22Rv1 (cell line): ENCODE results near the gene PRKCB.
"Not testable (repeated sequence)": the region's sequence is repeated elsewhere in the genome, so short reads cannot be mapped to it uniquely, and the experiment has no call there.

ENCODE experiments used
- CTCF ChIP-seq: fragments of 450-650 bp; IDR thresholded peaks from 2 replicates; pipeline ENCODE4 v1.5.1; 2017; ENCODE audit warnings: mild to moderate bottlenecking
- ZFX ChIP-seq: fragments of 450-650 bp; IDR thresholded peaks from 2 replicates; pipeline ENCODE4 v1.6.1; 2017; ENCODE audit warnings: antibody characterized with exemption, borderline replicate concordance

- not testable (repeated sequence) for TF ChIP-seq CTCF, ZFX
These were observed 269.7 kb downstream of the PRKCB start for GRCh38 chr16:24105471-24105870.
